HepG2 (cell line): ENCODE data around the gene POLR3GL. TPM values are rescaled to one million over a fixed set of nuclear protein-coding genes. Genes with fewer than 3 reads are reported as not detected.

Experiments
- CENPBD1 ChIP-seq: sonication (generic); formaldehyde crosslinking; IDR thresholded peaks from 2 replicates; pipeline ENCODE4 v1.8.0; 2022; ENCODE audit warnings: missing genetic modification reagents, low read depth, mild to moderate bottlenecking, borderline replicate concordance
- EED ChIP-seq: sonication (generic); formaldehyde crosslinking; IDR thresholded peaks from 2 replicates; pipeline ENCODE4 v1.5.0; 2020; ENCODE audit warnings: mild to moderate bottlenecking, missing genetic modification reagents
- ETV6 ChIP-seq: sonication (generic); formaldehyde crosslinking; conservative IDR thresholded peaks from 2 replicates; pipeline ENCODE4 v1.4.0; 2020; ENCODE audit warnings: missing genetic modification reagents
- FOXA3 ChIP-seq: IDR thresholded peaks from 2 replicates; pipeline ENCODE4 v1.6.1; 2016; ENCODE audit warnings: missing genetic modification reagents, missing compliant biosample characterization
- GABPB1 ChIP-seq: IDR thresholded peaks from 2 replicates; pipeline ENCODE4 v1.6.1; 2016; ENCODE audit warnings: mild to moderate bottlenecking, missing genetic modification reagents, moderate library complexity, missing compliant biosample characterization
- HDAC6 ChIP-seq: fragments of 200-600 bp; sonication (generic); IDR thresholded peaks from 2 replicates; pipeline ENCODE4 v1.7.0; 2017; ENCODE audit warnings: mild to moderate bottlenecking, antibody characterized with exemption, low read length, low read depth
- IRF1 ChIP-seq: sonication (generic); formaldehyde crosslinking; IDR thresholded peaks from 2 replicates; pipeline ENCODE4 v1.4.0; 2020; ENCODE audit warnings: low read depth, mild to moderate bottlenecking, missing genetic modification reagents
- MYNN ChIP-seq: sonication (generic); formaldehyde crosslinking; IDR thresholded peaks from 2 replicates; pipeline ENCODE4 v1.4.0; 2020; ENCODE audit warnings: mild to moderate bottlenecking, low read depth, missing genetic modification reagents
- PHF8 ChIP-seq: sonication (generic); formaldehyde crosslinking; IDR thresholded peaks from 2 replicates; pipeline ENCODE4 v1.5.0; 2020; ENCODE audit warnings: missing genetic modification reagents
- SP5 ChIP-seq: IDR thresholded peaks from 2 replicates; pipeline ENCODE4 v1.6.1; 2016; ENCODE audit warnings: low read depth, borderline replicate concordance
- TSC22D2 ChIP-seq: sonication (generic); formaldehyde crosslinking; IDR thresholded peaks from 2 replicates; pipeline ENCODE4 v1.5.1; 2020; ENCODE audit warnings: missing genetic modification reagents, mild to moderate bottlenecking, borderline replicate concordance
- ZBTB38 ChIP-seq: sonication (generic); formaldehyde crosslinking; IDR thresholded peaks from 2 replicates; pipeline ENCODE4 v1.5.1; 2020; ENCODE audit warnings: mild to moderate bottlenecking, missing genetic modification reagents
- ZBTB7B ChIP-seq: sonication (generic); formaldehyde crosslinking; IDR thresholded peaks from 2 replicates; pipeline ENCODE4 v1.4.0; 2020; ENCODE audit warnings: missing genetic modification reagents
- ZNF234 ChIP-seq: sonication (generic); formaldehyde crosslinking; conservative IDR thresholded peaks from 2 replicates; pipeline ENCODE4 v1.5.1; 2020; ENCODE audit warnings: mild to moderate bottlenecking, missing genetic modification reagents
- ZNF589 ChIP-seq: sonication (generic); formaldehyde crosslinking; conservative IDR thresholded peaks from 2 replicates; pipeline ENCODE4 v1.8.0; 2022; ENCODE audit warnings: mild to moderate bottlenecking, moderate library complexity, missing genetic modification reagents
- ZNF773 ChIP-seq: sonication (generic); formaldehyde crosslinking; IDR thresholded peaks from 2 replicates; pipeline ENCODE4 v1.4.0; 2020; ENCODE audit warnings: missing genetic modification reagents, borderline replicate concordance
- ZNF777 ChIP-seq: sonication (generic); formaldehyde crosslinking; IDR thresholded peaks from 2 replicates; pipeline ENCODE4 v1.4.0; 2020; ENCODE audit warnings: missing genetic modification reagents
- ZNF782 ChIP-seq: sonication (generic); formaldehyde crosslinking; IDR thresholded peaks from 2 replicates; pipeline ENCODE4 v1.4.0; 2020; ENCODE audit warnings: missing genetic modification reagents, mild to moderate bottlenecking, borderline replicate concordance
- ZSCAN22 ChIP-seq: sonication (generic); formaldehyde crosslinking; IDR thresholded peaks from 2 replicates; pipeline ENCODE4 v1.4.0; 2020; ENCODE audit warnings: mild to moderate bottlenecking, missing genetic modification reagents
- polyA plus RNA-seq, 8 experiments: library from polyadenylated mRNA; depleted of rRNA in 3 of 8; stranded (reverse) in 7 of 8; unstranded in 1 of 8; fragments of >200 nt; fragmentation: Illumina TruSeq in 4 of 8; extraction: Trizol in 4 of 8; gene quantifications; 2 replicates each; pipeline versions ENCODE4 v1.2.1 to v1.2.3, GENCODE V29; 2011 to 2016; ENCODE audit warnings: low read depth in 4 of 8, missing spikeins in 1 of 8, mixed read lengths in 1 of 8; ENCODE audit not compliant: insufficient read depth in 1 of 8
- total RNA-seq, 5 experiments: library from RNA; depleted of rRNA; stranded (reverse); fragments of >200 nt; fragmentation: Illumina TruSeq; extraction: Trizol; gene quantifications; 2 replicates each; pipeline ENCODE4 v1.2.3, GENCODE V29; 2016; ENCODE audit warnings: low read depth in 1 of 5
- TF ChIP-seq, protein P1 (sequence below): sonication (generic); formaldehyde crosslinking; IDR thresholded peaks from 2 replicates; pipeline ENCODE4 v1.4.0; 2020; ENCODE audit warnings: low read depth, mild to moderate bottlenecking, missing genetic modification reagents
- TF ChIP-seq, protein P2 (sequence below), 2 experiments: sonication (generic) in 1 of 2; formaldehyde crosslinking in 1 of 2; IDR thresholded peaks; 2 replicates each; pipeline versions ENCODE4 v1.6.1 to v1.9.0; 2014 to 2022; ENCODE audit warnings: antibody characterized with exemption in 1 of 2, borderline replicate concordance in 1 of 2, inconsistent platforms in 1 of 2, low read depth in 1 of 2, missing genetic modification reagents in 1 of 2

Gene POLR3GL
- total and polyA plus RNA-seq, 2 of the 13 experiments (the other 11 are each of a cell fraction or from before 2014, with no cell fraction given) = 11.5 to 12.4 TPM

DNA sequence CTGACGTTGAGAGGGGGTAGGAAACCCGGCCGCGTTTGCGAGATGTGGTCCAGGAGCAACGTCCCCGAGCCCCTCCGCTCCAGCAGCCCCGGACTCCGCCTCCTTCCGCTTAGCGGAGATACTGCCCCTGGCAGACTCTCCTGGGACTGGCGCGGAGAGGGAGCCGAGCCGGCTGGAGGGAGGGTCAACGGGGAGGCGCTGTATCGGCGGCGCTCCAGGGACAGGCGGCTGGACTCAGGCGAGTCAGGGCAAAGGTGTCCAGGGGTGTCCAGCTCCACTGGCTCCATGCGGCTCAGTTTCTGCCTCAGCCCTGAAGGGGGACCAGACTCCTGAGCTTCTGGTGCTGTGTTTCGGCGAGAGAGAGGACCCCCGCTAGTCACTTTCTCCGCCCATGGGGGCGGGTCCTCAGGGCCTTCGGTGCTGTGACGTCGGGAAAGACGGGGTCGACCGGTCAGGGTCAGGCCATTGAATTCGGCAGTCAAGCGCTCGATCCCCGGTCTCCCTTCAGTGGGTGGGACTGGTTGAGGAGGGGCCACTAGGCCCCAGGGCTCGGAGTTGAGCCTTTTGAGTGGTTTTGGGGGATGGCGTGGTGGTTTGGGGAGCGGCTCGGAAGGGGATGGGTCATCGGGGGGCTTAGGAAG, 3.9 kb upstream of the POLR3GL start (continued):
- TF ChIP-seq, protein P1, sequence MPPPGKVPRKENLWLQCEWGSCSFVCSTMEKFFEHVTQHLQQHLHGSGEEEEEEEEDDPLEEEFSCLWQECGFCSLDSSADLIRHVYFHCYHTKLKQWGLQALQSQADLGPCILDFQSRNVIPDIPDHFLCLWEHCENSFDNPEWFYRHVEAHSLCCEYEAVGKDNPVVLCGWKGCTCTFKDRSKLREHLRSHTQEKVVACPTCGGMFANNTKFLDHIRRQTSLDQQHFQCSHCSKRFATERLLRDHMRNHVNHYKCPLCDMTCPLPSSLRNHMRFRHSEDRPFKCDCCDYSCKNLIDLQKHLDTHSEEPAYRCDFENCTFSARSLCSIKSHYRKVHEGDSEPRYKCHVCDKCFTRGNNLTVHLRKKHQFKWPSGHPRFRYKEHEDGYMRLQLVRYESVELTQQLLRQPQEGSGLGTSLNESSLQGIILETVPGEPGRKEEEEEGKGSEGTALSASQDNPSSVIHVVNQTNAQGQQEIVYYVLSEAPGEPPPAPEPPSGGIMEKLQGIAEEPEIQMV = no peak; the same call in 1 of the 2 replicates
- peak; percentile 81 for TF ChIP-seq ZBTB7B (CRISPR knock-in tag)
- no peak; the same call in none of the 2 replicates for TF ChIP-seq ZBTB38 (CRISPR knock-in tag)
- TF ChIP-seq MYNN = no peak
- TF ChIP-seq ZNF234 (CRISPR knock-in tag) = peak; percentile 69; the same call in 1 of the 2 replicates
- TF ChIP-seq, protein P2, sequence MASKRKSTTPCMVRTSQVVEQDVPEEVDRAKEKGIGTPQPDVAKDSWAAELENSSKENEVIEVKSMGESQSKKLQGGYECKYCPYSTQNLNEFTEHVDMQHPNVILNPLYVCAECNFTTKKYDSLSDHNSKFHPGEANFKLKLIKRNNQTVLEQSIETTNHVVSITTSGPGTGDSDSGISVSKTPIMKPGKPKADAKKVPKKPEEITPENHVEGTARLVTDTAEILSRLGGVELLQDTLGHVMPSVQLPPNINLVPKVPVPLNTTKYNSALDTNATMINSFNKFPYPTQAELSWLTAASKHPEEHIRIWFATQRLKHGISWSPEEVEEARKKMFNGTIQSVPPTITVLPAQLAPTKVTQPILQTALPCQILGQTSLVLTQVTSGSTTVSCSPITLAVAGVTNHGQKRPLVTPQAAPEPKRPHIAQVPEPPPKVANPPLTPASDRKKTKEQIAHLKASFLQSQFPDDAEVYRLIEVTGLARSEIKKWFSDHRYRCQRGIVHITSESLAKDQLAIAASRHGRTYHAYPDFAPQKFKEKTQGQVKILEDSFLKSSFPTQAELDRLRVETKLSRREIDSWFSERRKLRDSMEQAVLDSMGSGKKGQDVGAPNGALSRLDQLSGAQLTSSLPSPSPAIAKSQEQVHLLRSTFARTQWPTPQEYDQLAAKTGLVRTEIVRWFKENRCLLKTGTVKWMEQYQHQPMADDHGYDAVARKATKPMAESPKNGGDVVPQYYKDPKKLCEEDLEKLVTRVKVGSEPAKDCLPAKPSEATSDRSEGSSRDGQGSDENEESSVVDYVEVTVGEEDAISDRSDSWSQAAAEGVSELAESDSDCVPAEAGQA (IDR thresholded peaks at IDR 0.05; ENCODE audit: low read depth) = no peak
- TF ChIP-seq, protein P2 (CRISPR knock-in tag; IDR thresholded peaks at IDR 0.05; ENCODE audit: borderline replicate concordance) = no peak
- no peak for TF ChIP-seq HDAC6
- TF ChIP-seq ETV6 (CRISPR knock-in tag) = 0 out of 2 replicates have a peak, but pooled peaks have one; percentile 24
- TF ChIP-seq TSC22D2 (CRISPR knock-in tag) = no peak
- no peak for TF ChIP-seq CENPBD1
- TF ChIP-seq FOXA3 (CRISPR knock-in tag) = peak; percentile 31
- TF ChIP-seq ZNF777 (CRISPR knock-in tag) = peak; percentile 70
- no peak for TF ChIP-seq ZSCAN22
- TF ChIP-seq PHF8 (CRISPR knock-in tag) = peak; percentile 60
- TF ChIP-seq ZNF773 (CRISPR knock-in tag) = peak; percentile 35; the same call in 1 of the 2 replicates
- TF ChIP-seq EED (CRISPR knock-in tag) = no peak
- no peak for TF ChIP-seq IRF1 (CRISPR knock-in tag)
- TF ChIP-seq ZNF782 (CRISPR knock-in tag) = peak; percentile 72; the same call in 1 of the 2 replicates
- no peak for TF ChIP-seq ZNF589
- peak; percentile 80 for TF ChIP-seq SP5 (CRISPR knock-in tag)
- TF ChIP-seq GABPB1 = peak; percentile 77
